ENCODE results near the gene TM4SF5.
A peak's percentile ranks its signal among the peaks of the same experiment; 100 is the strongest.

The TM4SF5 gene

GRCh38 chr17:4772235-4772613 lies 538 bp downstream of the TM4SF5 start:
- no peak for DNase-seq (ENCODE audit: low read depth, low spot score)
- POLR2A ChIA-PET, result no interaction called here
- CTCF ChIA-PET, result interaction anchor here (11.4 kb wide), 1 partner anchor 16 kb away, joined by 135 read pairs; the partner anchor contains the start of genes GLTPD2 and VMO1
- no peak overlapping the region for H3K4me3 ChIP-seq (ENCODE audit: low read depth, low read length)
- TF ChIP-seq, protein P1, sequence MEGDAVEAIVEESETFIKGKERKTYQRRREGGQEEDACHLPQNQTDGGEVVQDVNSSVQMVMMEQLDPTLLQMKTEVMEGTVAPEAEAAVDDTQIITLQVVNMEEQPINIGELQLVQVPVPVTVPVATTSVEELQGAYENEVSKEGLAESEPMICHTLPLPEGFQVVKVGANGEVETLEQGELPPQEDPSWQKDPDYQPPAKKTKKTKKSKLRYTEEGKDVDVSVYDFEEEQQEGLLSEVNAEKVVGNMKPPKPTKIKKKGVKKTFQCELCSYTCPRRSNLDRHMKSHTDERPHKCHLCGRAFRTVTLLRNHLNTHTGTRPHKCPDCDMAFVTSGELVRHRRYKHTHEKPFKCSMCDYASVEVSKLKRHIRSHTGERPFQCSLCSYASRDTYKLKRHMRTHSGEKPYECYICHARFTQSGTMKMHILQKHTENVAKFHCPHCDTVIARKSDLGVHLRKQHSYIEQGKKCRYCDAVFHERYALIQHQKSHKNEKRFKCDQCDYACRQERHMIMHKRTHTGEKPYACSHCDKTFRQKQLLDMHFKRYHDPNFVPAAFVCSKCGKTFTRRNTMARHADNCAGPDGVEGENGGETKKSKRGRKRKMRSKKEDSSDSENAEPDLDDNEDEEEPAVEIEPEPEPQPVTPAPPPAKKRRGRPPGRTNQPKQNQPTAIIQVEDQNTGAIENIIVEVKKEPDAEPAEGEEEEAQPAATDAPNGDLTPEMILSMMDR (IDR thresholded peaks at IDR 0.05; ENCODE audit: insufficient read depth, low read length, missing control alignments), result no peak

- DNase-seq (ENCODE audit: low read depth, low spot score), result no peak
- CTCF ChIA-PET, result interaction anchor here (11.4 kb wide), 1 partner anchor 10 kb away, joined by 135 read pairs; the partner anchor contains the start of genes GLTPD2 and VMO1
- TF ChIP-seq, protein P1 (IDR thresholded peaks at IDR 0.05; ENCODE audit: insufficient read depth, low read length, missing control alignments), result no peak
- POLR2A ChIA-PET, result interaction anchor here (1.5 kb wide), 1 partner anchor 12 kb away, joined by 4 read pairs; no protein-coding TSS in a partner anchor
- H3K4me3 ChIP-seq (ENCODE audit: low read depth, low read length), result no peak overlapping the region
Measured at GRCh38 chr17:4777969-4778760, 6.5 kb downstream of the TM4SF5 start.

GRCh38 chr17:4780325-4780955 lies 8.8 kb downstream of the TM4SF5 start:
- ChIA-PET CTCF (interaction anchor here (0.7 to 11.4 kb wide), 3 partner anchors 7 to 110 kb away, joined by 3 to 135 read pairs (median 3); partner anchors contain the start of genes GLTPD2 and VMO1), POLR2A (no interaction called here)
- H3K4me3 ChIP-seq (ENCODE audit: low read depth, low read length), result no peak overlapping the region
- no peak for DNase-seq (ENCODE audit: low read depth, low spot score)
- TF ChIP-seq, protein P1 (IDR thresholded peaks at IDR 0.05; ENCODE audit: insufficient read depth, low read length, missing control alignments), result no peak

GRCh38 chr17:4782652-4783051 lies 11.0 kb downstream of the TM4SF5 start:
- ChIA-PET CTCF (interaction anchor here (1.1 to 8.9 kb wide), 2 partner anchors 96 to 105 kb away, joined by 3 to 154 read pairs; no protein-coding TSS in a partner anchor), POLR2A (no interaction called here)
- DNase-seq (ENCODE audit: low read depth, low spot score), result no peak
- TF ChIP-seq, protein P1 (IDR thresholded peaks at IDR 0.05; ENCODE audit: insufficient read depth, low read length, missing control alignments), result no peak
- no peak overlapping the region for H3K4me3 ChIP-seq (ENCODE audit: low read depth, low read length)

DNA sequence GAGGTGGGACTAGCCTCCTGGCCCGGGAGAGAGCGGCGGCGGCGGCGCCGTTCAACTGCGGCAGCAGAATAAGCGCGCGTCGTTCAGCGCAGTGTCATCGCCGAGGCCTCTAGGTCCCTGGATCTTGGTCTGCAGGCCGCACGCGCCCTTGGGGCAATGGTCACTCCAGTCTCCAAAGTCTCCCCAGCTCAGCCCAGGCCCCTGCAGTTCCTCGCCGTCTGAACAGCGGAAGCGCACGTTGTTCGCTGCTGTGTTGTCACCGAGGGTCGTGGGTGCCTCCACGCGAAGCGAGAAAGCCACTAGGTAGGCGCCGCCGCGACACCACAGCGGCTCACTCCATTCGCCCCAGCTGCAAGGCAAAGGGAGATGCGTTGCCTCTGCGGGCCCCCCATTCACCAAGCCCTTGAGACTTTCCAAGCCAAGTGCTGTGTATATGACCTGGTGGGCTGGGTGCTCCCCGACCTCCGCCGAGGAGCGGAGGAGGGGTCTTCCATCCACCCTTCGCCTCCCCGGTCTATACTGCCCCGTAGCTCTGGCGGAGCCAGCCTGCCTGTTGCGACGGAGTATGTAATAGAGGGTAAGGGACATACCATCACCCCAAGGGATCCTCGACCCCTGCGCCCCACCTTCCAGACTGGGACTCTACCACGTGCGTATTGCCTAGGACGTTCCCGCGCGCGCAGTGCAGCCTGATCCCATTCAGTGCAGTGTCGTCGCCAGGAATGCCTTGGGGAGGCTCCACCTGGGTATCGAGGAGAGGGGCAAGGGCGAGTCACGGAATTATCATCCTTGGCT lies 13.8 kb downstream of the TM4SF5 start:
- H3K4me3 ChIP-seq (ENCODE audit: low read depth, low read length), result peak overlapping the region; percentile 27
- no peak for DNase-seq (ENCODE audit: low read depth, low spot score)
- TF ChIP-seq, protein P1 (IDR thresholded peaks at IDR 0.05; ENCODE audit: insufficient read depth, low read length, missing control alignments), result no peak
- ChIA-PET POLR2A (no interaction called here), CTCF (interaction anchor here (1.1 to 8.9 kb wide), 4 partner anchors 9 to 103 kb away, joined by 4 to 154 read pairs (median 73); partner anchors contain the start of genes PSMB6 and TM4SF5)

Data from AG04449 (cell line).